GM21619 (cell line): ENCODE data around the gene OR51A7.
"Not testable (repeated sequence)": the region's sequence is repeated elsewhere in the genome, so short reads cannot be mapped to it uniquely, and the experiment has no call there.

Experiments
- ATAC-seq: cut with Tn5 transposase; IDR thresholded peaks from one replicate; pipeline ENCODE4 v1.9.1; 2021; ENCODE audit not compliant: unreplicated experiment

OR51A7 gene, protein sequence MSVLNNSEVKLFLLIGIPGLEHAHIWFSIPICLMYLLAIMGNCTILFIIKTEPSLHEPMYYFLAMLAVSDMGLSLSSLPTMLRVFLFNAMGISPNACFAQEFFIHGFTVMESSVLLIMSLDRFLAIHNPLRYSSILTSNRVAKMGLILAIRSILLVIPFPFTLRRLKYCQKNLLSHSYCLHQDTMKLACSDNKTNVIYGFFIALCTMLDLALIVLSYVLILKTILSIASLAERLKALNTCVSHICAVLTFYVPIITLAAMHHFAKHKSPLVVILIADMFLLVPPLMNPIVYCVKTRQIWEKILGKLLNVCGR

DNA sequence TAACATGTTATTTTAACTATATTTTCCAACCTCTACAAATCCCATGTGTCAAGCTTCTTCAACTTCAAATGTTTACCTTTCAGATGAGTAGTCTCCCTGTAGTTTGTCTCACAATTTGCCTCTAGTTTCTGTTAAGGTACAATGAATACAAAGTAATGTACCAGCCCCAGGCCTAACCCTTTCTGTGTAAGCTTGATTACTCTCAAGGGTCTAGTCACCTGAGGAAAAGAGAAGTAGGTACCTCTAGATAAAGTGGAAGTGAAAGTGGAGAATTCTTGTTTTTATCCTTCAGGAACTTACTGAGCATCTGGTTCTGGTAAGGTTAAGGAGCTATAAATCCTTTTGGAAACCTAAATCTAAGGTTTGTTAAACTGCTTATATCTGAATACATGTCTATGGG, at the start of gene OR51A7:
OR51A7 (plus strand) TSS at position 300 of the 400 bp plus-strand sequence. CDS start 3,587 bp downstream, outside the sequence.
- ATAC-seq = no peak

DNA sequence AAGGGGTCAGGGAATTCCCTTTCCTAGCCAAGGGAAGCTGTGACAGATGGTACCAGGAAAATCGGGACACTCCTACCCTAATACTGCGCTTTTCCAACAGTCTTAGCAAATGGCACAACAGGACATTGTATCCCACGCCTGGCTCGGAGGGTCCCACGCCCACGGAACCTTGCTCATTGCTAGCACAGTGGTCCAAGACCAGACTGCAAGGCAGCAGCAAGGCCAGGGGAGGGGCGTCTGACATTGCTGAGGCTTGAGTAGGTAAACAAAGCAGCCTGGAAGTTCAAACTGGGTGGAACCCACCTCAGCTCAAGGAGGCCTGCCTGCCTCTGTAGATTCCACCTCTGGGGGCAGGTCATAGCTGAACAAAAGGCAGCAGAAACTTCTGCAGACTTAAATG, 49.3 kb upstream of the OR51A7 start:
- not testable (repeated sequence) for ATAC-seq

- ATAC-seq = no peak
Measured at GRCh38 chr11:4862447-4863236, 40.9 kb upstream of the OR51A7 start.

- no peak for ATAC-seq
Measured at GRCh38 chr11:4863876-4864275, 39.7 kb upstream of the OR51A7 start.

DNA sequence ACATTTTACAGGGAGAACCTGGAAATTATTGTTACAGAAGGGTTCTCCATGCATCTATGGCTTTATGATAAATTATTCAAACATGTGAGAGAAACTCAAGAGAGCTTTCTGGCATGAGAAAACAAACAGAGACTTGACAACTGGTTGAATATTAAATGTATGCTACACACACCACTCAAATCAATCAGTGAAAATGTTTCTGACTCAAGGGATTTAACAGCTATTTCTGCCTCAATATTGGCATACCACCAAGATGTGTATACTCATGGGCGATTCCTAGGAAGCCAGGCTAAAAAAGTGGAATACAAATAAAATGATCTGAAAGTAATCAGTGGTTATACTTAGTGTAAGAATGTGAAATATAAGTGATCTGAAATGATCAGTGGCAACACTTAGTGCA, 37.7 kb upstream of the OR51A7 start:
- ATAC-seq = no peak

DNA sequence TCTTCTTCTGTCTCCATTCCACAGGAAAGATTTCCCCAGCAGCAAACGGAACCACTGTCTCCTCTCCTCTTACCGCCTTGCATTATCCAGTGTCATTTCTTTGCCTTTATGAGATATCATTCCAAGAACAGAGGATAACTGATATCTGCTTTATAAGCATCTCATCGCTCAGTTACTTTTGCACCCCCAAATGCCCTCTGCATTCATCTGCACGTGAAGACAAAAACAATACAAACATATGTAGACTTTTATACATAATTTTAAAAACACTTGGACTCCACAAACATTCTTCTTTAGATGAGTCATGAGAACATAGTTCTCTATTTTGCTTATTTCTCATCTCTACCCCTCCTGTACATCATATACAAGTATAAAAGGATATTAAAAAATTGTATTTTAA, 22.4 kb upstream of the OR51A7 start:
- ATAC-seq = no peak

DNA sequence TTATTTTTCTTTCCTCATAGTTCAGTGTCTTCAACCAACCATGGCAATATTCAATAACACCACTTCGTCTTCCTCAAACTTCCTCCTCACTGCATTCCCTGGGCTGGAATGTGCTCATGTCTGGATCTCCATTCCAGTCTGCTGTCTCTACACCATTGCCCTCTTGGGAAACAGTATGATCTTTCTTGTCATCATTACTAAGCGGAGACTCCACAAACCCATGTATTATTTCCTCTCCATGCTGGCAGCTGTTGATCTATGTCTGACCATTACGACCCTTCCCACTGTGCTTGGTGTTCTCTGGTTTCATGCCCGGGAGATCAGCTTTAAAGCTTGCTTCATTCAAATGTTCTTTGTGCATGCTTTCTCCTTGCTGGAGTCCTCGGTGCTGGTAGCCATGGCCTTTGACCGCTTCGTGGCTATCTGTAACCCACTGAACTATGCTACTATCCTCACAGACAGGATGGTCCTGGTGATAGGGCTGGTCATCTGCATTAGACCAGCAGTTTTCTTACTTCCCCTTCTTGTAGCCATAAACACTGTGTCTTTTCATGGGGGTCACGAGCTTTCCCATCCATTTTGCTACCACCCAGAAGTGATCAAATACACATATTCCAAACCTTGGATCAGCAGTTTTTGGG, 21.6 kb upstream of the OR51A7 start, which contains the start of gene OR51T1:
OR51T1 (plus strand) TSS at position 41 of the 641 bp plus-strand sequence; CDS start at position 41, 0 bp downstream.
- ATAC-seq = no peak

GRCh38 chr11:4882543-4882942, 21.0 kb upstream of the OR51A7 start:
- no peak for ATAC-seq

GRCh38 chr11:4884361-4884760, 19.2 kb upstream of the OR51A7 start:
- no peak for ATAC-seq

DNA sequence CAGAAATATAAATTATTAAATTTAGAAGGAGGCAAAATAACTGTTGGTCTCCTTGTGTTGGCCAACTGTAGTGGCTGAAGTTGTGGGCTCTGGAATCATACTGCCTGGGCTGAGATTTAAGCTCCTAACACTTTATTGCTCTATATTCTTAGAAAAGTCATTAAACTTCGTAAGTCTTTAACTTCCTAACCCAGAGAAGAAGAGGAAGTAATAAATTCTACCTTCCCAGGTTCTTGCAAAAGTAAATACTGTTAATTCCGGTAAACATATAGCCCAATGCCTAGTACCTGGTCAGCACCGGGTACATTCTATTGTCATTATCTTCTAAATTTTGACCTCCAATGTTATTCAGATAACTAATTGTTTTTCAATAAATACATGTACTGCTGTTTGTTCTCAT, 17.4 kb upstream of the OR51A7 start:
- no peak for ATAC-seq

GRCh38 chr11:4887591-4887990, 16.0 kb upstream of the OR51A7 start:
- no peak for ATAC-seq

GRCh38 chr11:4890279-4890678, 13.3 kb upstream of the OR51A7 start:
- no peak for ATAC-seq

DNA sequence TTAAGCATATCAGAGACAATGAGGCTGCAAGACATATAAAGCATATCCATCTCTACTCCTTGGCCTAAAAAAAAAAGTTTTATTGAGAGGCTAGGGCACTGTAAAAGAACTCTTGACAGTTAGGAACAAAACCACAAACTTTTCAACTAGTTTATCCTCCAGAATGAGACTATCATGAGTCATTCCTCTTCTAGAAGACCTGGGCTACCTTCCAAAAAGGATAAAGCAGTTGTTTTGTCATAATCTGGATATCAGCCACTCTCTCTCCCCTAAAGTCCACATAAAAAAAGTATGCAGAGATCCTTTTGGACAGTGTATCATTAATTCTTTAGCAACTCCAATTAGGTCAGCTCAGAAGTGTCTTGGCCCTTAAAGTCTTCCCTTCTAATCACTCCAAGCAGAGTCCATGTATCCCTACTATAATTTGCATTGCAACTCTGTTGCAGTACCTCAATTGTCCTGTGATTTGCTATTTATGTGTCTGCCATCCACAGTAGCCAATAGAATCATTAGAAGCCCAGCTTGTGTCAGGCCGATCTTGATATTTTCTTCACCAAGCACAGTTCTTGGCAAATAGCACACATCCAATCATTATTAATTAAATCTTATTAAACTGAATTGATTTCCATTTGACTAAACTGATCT, 11.5 kb upstream of the OR51A7 start:
- no peak for ATAC-seq

- no peak for ATAC-seq
Measured at GRCh38 chr11:4916581-4916980, 13.0 kb downstream of the OR51A7 start.

GRCh38 chr11:4919250-4919649, 15.7 kb downstream of the OR51A7 start, which contains the start of gene OR51G2:
OR51G2 (minus strand) TSS chr11:4919350; CDS start chr11:4915663, 3,687 bp downstream.
- ATAC-seq = no peak

DNA sequence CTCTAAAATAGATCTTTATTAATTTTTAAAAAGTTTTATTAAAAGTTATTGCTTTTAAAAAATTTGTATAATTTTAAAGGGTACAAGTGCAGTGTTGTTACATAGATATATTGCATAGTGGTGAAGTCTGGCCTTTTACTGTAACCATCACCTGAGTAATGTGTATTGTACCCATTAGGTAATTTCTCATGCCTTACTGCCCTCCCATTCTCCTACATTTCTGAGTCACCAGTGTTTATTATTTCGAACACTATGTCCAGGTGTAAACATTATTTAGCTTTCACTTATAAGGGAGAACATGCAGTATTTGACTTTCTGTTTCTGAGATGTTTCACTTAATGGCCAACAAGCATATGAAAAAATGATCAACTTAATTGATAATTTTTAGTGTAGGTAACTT, 18.2 kb downstream of the OR51A7 start:
- ATAC-seq = no peak

- no peak for ATAC-seq
Measured at GRCh38 chr11:4922304-4922703, 18.7 kb downstream of the OR51A7 start.

GRCh38 chr11:4924239-4924638, 20.7 kb downstream of the OR51A7 start, which contains the start of gene OR51G1:
OR51G1 (minus strand) TSS chr11:4924339; CDS start chr11:4924339, 0 bp downstream.
- no peak for ATAC-seq

- ATAC-seq = no peak
Measured at GRCh38 chr11:4926608-4927007, 23.0 kb downstream of the OR51A7 start.

DNA sequence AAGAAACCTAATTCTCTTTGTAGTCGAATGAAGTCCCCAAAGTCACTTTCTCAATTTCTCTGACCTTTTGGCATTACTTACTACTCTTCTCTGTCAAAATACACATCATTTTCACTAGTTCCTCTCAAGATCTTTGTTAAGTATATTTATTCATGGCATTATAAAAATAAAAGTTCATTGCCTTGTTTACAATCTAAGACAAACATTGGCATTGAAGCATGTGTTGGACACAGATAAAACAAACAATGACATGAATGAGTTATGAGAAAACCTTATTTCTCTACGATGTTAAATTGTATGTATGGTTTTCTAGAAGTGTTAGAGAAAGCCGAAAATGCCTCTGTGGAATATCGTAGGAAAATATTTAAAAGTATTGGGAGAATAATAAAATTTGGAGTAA, 29.2 kb downstream of the OR51A7 start:
- ATAC-seq = no peak

DNA sequence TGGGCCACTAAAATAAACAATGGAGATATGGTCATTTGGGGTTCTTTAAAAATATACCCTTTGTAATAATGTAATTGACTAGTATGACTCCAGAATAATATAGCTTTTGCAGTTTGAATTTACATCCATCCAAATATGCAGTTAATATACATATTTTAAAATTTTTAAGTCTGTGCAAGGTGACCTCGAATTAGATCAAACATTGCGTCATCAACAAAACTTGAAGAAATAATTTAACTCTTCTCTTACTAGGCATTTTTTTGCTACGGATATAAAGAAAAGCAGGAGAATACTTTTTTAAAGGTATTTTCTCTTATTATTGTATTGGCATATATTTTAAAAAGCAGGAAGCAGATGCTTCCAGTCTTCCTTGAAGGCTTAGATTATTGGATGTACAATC, 33.2 kb downstream of the OR51A7 start:
- ATAC-seq = no peak
